SHP77 (cell line): ENCODE results near the gene OARD1.

Experiments
- DNase-seq, 2 experiments: peaks; one replicate each; lab custom pipeline; 2025; lab: John Stamatoyannopoulos, UW

OARD1 gene

GRCh38 chr6:41074692-41075436 lies 2.7 kb upstream of the OARD1 start:
- DNase-seq: no peak

- no peak for DNase-seq
Measured at GRCh38 chr6:41073968-41074691, 2.0 kb upstream of the OARD1 start.

- DNase-seq: peak; percentile 56 to 80
Measured at GRCh38 chr6:41073203-41073967, 1.2 kb upstream of the OARD1 start.

DNA sequence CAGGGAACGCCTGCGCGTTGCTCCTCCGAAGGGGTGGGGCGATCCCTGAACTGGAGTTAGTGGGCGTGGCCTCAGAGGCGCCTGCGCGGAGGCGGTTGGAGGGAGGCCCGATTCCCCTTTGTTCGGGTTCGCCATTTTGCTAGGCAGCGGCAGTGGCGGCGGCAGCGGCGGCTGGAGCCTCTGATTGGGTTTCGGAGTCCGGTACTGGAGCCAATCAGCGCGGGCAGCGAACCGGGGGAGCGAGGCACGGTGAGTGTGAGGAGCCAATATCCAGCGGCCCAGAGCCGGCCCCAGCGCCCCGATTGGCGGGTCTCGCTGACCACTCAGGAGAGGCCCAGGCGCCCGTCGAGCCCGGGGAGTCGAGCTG lies 663 bp upstream of the OARD1 start, which contains the start of gene NFYA:
TSS of gene NFYA (plus strand) at position 139 of the 367 bp plus-strand sequence. CDS start 6,116 bp downstream, outside the sequence.
- DNase-seq: peak in 1 of 2 experiments; percentile 100

- peak in 1 of 2 experiments; percentile 64 for DNase-seq
Measured at GRCh38 chr6:41071501-41071922, 644 bp downstream of the OARD1 start.

DNA sequence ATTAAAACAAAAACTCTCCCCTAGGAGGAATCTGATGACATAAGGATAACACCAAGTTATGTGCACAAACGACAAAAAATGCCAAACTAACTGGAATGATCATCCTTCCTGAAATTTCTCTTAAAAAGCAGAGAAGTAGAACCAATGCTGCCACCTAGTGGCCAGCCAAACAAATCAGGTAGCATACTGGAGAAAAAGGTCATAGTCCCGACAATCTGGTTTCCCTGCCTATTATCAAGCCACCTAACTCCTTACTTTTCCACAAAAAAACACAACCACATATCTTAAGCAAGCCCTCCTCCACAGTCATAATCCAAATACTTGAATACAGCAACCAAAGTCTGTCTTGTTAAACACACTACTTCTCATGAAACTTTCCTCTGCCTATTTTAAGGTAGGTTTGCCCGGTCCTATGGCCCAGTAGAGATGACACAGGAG lies 5.3 kb downstream of the OARD1 start:
- DNase-seq: peak; percentile 59 to 64

GRCh38 chr6:41065550-41066026 lies 6.6 kb downstream of the OARD1 start:
- no peak for DNase-seq

- DNase-seq: no peak
Measured at GRCh38 chr6:41064841-41065240, 7.3 kb downstream of the OARD1 start.

GRCh38 chr6:41063884-41064285 lies 8.3 kb downstream of the OARD1 start:
- no peak for DNase-seq

GRCh38 chr6:41062056-41062455 lies 10.1 kb downstream of the OARD1 start:
- no peak for DNase-seq

GRCh38 chr6:41061196-41061726 lies 10.9 kb downstream of the OARD1 start:
- DNase-seq: no peak

GRCh38 chr6:41059556-41059955 lies 12.6 kb downstream of the OARD1 start:
- no peak for DNase-seq

DNA sequence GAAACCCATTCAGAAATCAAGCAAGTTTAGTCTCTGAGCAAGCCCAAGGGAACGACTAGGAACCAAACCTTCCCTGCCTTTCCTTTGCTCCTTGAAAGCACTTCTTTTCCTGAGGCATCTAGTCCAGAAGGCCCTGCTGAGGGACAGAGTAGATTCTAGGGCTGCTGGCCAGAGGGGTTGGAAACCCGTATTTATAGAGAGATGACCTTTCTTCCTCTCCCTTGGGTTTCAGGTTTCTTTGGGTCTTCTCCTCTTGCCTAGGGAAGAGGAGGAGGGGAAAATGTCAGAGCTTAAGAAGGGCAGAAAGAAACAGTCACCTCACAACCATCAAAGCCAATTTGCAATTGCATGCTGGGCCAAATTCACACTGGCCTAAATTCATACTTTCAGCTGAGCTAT lies 13.4 kb downstream of the OARD1 start:
- no peak for DNase-seq

- no peak for DNase-seq
Measured at GRCh38 chr6:41056768-41057490, 15.2 kb downstream of the OARD1 start.

- peak; percentile 44 to 78 for DNase-seq
Measured at GRCh38 chr6:41055149-41055548, 17.0 kb downstream of the OARD1 start.

DNA sequence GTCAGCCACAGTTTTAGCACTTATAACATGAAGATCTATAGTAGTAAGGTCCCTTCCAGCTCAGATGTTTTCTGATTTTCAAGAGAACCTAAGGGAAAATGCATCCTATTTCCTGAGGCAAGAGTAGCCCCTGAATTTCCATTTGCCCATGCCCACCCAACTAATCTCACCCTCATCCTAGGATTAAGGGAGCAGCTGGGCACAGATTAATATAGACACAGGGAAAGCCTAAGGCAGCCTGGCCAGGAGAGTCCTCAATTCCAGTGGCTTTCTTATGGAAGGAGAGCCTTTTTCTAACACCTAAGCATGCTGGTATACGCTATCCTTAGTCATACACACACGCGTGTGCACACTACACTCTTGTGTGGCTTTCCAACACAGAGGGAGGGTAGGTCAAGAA lies 17.6 kb downstream of the OARD1 start:
- no peak for DNase-seq

- peak; percentile 77 to 78 for DNase-seq
Measured at GRCh38 chr6:41053041-41053440, 19.1 kb downstream of the OARD1 start, which contains the start of gene APOBEC2. Gene APOBEC2, plus strand, starts transcription at chr6:41053202. Its CDS starts 146 bp downstream, at chr6:41053348.

DNA sequence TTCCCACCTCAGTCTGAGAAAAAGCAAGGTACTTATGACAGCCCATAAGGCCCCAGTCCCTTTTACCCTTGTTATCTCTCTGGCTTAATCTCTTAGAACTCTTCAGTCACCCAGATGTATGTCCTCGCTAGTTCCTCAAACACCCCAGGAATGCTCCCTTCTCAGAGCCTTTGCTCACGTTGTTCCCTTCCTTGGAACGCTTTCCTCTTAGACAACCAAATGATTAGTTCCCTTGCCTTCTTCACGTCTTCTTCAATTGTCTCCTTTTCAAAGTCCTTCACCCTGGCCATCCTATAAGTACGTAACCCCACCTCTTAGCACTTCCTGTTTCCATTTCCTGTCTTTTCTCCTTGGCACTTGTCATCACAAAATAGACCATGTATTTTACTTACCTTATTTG lies 20.3 kb downstream of the OARD1 start:
- DNase-seq: no peak

DNA sequence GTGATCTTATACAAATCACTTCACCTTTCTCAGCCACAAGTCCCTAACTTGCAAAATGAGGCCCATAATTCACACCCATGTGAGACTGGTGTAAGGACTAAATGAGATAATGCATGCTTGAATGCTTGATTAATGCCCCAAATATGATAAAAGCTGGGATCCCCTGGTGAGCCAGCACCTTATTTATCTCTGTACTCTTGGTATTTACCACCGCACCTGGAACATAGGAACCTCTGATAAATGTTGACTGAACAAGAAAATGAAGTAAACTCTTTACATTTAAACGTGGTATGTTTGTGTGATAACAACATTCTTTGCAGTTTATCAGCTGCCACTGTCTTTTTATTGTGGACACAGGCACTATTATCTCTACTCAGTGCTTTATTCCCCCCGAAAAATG lies 21.6 kb downstream of the OARD1 start:
- no peak for DNase-seq

DNA sequence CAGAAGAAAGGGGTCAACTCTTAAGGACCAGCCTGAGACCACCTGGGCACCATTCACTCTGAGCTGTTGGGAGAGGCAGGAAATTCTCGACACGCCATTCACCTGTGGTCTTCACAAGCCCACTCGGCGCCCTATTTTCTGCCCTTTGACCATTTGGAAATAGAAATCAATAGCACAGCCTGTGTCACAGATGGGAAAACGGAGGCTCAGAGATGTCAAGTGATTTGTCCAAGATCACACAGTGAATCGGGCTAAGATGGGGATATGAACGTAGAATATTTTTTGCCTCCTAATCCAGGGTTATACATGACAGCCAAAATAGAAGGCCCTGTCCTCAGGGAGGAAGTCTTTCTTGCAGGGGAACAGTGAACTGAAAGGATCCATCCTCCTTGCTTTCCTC lies 22.2 kb downstream of the OARD1 start:
- DNase-seq: no peak

GRCh38 chr6:41049521-41049920 lies 22.6 kb downstream of the OARD1 start:
- DNase-seq: no peak
